CMK (cell line): ENCODE measurements around the gene PRKG1.
"Not testable (repeated sequence)": the region's sequence is repeated elsewhere in the genome, so short reads cannot be mapped to it uniquely, and the experiment has no call there.

Source experiments
- DNase-seq: peaks from one replicate; pipeline ENCODE4 v3.0.0-alpha.2; 2010; ENCODE audit warnings: low read depth

PRKG1 gene

GRCh38 chr10:51270936-51271530 lies 196.7 kb downstream of the PRKG1 start:
- DNase-seq: no peak

- DNase-seq: not testable (repeated sequence)
Measured at GRCh38 chr10:51272099-51272498, 197.8 kb downstream of the PRKG1 start.

- DNase-seq: no peak
Measured at GRCh38 chr10:51272555-51272954, 198.3 kb downstream of the PRKG1 start.

GRCh38 chr10:51273574-51273973 lies 199.3 kb downstream of the PRKG1 start:
- DNase-seq: no peak

- not testable (repeated sequence) for DNase-seq
Measured at GRCh38 chr10:51276097-51276496, 201.8 kb downstream of the PRKG1 start.

GRCh38 chr10:51281387-51281786 lies 207.1 kb downstream of the PRKG1 start:
- not testable (repeated sequence) for DNase-seq

GRCh38 chr10:51285601-51286000 lies 211.3 kb downstream of the PRKG1 start:
- no peak for DNase-seq

GRCh38 chr10:51288511-51288910 lies 214.2 kb downstream of the PRKG1 start:
- DNase-seq: no peak

- no peak for DNase-seq
Measured at GRCh38 chr10:51289519-51289918, 215.2 kb downstream of the PRKG1 start.

GRCh38 chr10:51291961-51292360 lies 217.7 kb downstream of the PRKG1 start:
- no peak for DNase-seq

- DNase-seq: no peak
Measured at GRCh38 chr10:51297438-51297837, 223.2 kb downstream of the PRKG1 start.

- no peak for DNase-seq
Measured at GRCh38 chr10:51300617-51301304, 226.5 kb downstream of the PRKG1 start.

GRCh38 chr10:51301644-51302043 lies 227.4 kb downstream of the PRKG1 start:
- DNase-seq: no peak

GRCh38 chr10:51302316-51302715 lies 228.0 kb downstream of the PRKG1 start:
- no peak for DNase-seq

GRCh38 chr10:51308116-51308515 lies 233.8 kb downstream of the PRKG1 start:
- DNase-seq: no peak

GRCh38 chr10:51311228-51311627 lies 236.9 kb downstream of the PRKG1 start:
- no peak for DNase-seq

- DNase-seq: no peak
Measured at GRCh38 chr10:51312817-51313216, 238.5 kb downstream of the PRKG1 start.

GRCh38 chr10:51313251-51313650 lies 239.0 kb downstream of the PRKG1 start:
- no peak for DNase-seq

- DNase-seq: no peak
Measured at GRCh38 chr10:51313773-51314478, 239.6 kb downstream of the PRKG1 start.

GRCh38 chr10:51314481-51314880 lies 240.2 kb downstream of the PRKG1 start:
- DNase-seq: no peak

- no peak for DNase-seq
Measured at GRCh38 chr10:51318399-51319172, 244.3 kb downstream of the PRKG1 start.

GRCh38 chr10:51319173-51319435 lies 244.8 kb downstream of the PRKG1 start:
- no peak for DNase-seq

- no peak for DNase-seq
Measured at GRCh38 chr10:51321300-51321699, 247.0 kb downstream of the PRKG1 start.
